ENCODE data around the gene CSRNP2.
"Not testable (repeated sequence)": the region's sequence is repeated elsewhere in the genome, so short reads cannot be mapped to it uniquely, and the experiment has no call there.

CSRNP2 gene

GRCh38 chr12:51078346-51078745 is 5.0 kb downstream of the CSRNP2 start:
- DNase-seq (ENCODE audit: low read depth), result not testable (repeated sequence)

GRCh38 chr12:51077930-51078329 is 5.5 kb downstream of the CSRNP2 start:
- no peak for DNase-seq (ENCODE audit: low read depth)

DNA sequence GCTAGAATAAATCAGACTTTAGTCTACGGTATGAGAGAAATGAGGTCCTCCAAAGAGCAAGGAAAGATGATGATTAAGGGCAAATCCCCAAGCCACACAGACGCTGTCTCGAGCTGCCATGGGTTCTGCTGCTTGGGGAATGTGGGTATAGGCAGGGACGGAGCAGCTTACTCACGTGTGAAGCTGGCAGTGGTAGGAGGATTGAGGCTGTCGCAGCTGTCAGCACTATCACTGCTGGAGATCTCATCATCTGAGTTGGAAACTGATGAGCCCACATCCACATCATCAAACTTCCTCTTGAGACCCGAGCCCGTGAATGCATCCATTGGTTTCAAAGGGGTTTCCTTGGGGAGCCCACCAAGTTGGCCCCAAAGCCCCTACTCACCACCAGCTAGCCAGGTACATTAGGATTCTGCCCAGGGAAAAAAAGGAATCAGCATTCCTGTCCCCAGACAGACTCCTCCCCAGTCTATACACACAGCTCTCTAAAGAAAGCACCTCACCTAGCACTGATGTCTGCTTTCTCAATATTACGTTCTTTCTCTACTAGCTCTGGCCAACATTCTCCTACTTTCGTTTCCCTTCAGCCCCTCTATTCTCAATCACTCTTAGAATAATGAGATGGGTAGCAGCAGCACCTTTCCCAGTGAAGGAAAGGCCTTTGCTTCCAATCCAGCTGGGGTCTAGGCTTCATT is 7.0 kb downstream of the CSRNP2 start:
- DNase-seq (ENCODE audit: low read depth), result no peak

GRCh38 chr12:51075390-51075789 is 8.0 kb downstream of the CSRNP2 start:
- no peak for DNase-seq (ENCODE audit: low read depth)

DNA sequence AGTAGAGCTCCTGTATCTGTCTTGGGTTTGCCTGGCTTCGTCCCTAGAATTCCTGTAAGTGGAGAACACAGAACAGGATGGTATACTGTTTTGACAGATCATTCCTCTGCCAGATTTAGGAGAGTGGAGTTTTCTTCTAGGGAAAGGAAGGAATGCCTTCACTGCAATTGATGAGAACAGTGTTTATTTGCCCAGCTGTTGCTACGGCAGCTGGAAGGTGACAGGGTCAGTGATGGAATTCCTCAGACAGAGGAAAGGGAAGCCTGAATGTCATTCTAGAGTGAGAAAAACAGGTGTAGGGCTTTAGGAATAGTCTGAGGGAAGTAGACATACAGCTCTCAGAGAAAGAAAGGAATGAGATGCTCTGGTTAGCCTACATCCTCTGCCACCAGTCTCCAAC is 11.7 kb downstream of the CSRNP2 start:
- DNase-seq (ENCODE audit: low read depth), result no peak

DNA sequence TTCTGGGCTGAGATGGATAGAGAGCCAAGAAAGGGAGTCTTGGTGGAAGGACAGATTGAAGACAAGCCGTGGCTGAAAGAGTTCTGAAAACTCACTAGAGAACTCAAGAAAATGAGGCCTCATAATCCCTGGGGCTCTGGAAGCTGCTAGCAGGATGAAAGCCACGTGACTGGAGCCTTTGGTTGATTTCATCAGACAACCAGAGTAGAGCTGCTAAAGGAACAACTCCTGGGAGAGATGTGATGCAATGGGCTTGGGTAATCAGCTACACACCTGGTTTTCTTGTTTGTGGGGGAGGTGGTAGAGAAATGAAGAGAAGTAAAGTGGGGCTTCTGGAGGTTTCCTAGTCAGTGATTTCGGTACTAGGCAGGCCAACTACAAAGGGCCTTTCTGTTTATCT is 13.4 kb downstream of the CSRNP2 start:
- DNase-seq (ENCODE audit: low read depth), result no peak

DNA sequence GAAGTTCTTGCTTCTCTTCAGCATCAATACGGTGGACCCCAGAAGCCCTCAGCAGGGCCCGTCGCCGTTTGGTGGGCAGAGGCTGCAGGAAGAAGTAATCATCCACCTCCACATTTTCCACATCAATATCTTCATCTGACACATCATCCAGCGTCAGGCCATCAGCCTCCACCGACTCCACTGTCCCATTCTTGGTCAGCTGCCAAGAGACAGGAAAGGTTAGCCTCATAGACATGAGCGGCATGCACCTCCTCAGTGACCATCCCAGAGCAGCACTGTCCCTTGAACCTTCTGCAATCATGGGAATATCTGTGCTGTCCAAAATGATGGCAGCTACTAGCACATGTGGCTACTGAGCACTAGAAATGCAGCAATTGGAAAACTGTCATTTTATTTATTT is 15.6 kb downstream of the CSRNP2 start:
- DNase-seq (ENCODE audit: low read depth), result no peak

GRCh38 chr12:51067229-51067628 is 16.2 kb downstream of the CSRNP2 start:
- no peak for DNase-seq (ENCODE audit: low read depth)

- DNase-seq (ENCODE audit: low read depth), result no peak
Measured at GRCh38 chr12:51065530-51065929, 17.9 kb downstream of the CSRNP2 start.

DNA sequence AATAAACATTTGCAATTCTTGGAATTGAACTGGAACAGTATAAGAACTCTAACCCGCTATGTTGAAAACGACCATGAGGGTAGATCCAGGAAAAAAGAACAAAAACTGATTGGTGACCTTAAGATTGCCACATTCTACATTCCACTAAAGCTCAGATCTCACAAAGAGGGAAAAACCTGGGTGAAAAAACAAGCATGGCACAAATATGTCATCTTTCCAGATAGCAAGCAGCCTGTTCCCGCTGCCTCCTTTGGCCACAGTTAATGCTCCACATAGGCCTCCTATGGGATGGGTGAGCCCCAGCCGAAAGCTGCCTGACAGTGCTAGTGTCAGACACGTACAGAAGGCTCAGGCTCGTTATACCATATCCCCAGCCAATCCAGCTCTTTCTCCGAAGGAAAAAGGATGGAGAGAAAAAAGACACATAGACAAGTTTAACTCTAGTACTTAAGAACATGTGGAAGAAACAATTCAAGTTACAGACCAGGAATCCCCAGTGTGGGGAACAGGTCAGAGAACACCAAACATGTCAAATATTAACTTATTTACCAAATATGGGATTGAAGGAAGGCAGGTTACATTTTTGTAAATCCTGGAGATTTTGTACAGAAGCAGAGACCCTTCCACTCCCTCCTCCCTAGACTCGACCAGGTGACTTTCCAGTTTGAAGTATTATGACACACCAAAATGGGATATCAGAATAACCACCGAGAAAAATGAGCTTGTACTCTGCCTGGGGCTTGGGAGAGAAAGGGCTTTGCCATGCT is 20.6 kb downstream of the CSRNP2 start:
- no peak for DNase-seq (ENCODE audit: low read depth)

- DNase-seq (ENCODE audit: low read depth), result no peak
Measured at GRCh38 chr12:51059086-51059485, 24.3 kb downstream of the CSRNP2 start.

DNA sequence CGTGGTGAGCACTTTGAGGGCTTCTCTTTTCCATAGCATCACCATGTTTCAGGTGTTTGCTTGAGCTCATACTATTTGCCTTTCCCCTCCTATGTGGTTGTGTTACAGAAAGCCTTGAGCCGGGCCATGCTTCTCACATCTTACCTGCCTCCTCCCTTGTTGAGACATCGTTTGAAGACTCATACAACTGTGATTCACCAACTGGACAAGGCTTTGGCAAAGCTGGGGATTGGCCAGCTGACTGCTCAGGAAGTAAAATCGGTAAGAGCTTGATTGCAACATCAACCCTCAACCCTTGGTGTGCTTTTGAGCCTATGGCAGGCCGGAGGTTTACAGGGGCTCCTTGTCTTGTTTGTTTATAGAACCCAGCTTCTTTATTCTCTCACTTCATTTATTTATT is 27.2 kb downstream of the CSRNP2 start:
- DNase-seq (ENCODE audit: low read depth), result peak; percentile 64

DNA sequence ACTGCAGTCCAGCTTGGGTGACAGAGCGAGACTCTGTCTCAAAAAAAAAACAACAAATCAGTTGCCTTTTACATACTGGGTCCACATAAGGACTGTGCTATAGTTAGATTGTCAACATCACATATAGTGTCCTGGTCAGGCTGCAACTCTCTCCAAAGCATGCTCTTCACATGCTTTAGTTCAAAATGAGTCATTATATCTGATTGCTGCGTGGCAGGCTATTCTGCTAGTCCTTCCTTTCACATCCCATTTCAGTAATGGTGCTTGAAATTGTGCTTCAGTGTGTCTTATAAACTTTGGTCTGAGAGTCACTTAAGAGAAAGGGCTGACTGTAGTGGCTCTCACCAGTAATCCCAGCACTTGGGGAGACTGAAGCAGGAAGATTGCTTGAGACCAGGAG is 28.3 kb downstream of the CSRNP2 start:
- no peak for DNase-seq (ENCODE audit: low read depth)

DNA sequence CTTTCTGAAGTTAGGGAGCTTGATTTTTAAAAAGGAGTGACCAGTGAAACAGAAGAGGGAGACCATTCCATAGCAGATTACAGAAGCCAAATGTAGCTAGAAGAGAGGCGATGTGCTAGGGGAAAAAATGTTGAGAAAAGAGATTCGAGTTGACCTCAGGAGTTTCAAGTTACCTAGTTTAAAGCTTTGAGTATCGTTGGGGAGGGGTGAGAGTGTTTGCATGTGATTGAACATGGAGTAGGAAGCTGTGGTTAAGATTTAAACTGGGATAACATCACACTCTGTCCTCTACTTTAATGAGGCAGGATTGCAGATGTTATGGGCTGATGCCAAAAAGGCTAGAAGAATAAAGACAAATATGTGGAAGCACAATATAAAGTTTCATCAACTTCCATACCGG is 31.6 kb downstream of the CSRNP2 start:
- DNase-seq (ENCODE audit: low read depth), result no peak

GRCh38 chr12:51049525-51049924 is 33.9 kb downstream of the CSRNP2 start:
- DNase-seq (ENCODE audit: low read depth), result no peak

GRCh38 chr12:51048661-51049251 is 34.6 kb downstream of the CSRNP2 start:
- no peak for DNase-seq (ENCODE audit: low read depth)

GRCh38 chr12:51047655-51048540 is 35.5 kb downstream of the CSRNP2 start, which contains the start of gene LETMD1:
Gene LETMD1, plus strand, starts transcription at chr12:51048327. Its CDS starts 30 bp downstream, at chr12:51048357.
- DNase-seq (ENCODE audit: low read depth), result peak; percentile 94

DNA sequence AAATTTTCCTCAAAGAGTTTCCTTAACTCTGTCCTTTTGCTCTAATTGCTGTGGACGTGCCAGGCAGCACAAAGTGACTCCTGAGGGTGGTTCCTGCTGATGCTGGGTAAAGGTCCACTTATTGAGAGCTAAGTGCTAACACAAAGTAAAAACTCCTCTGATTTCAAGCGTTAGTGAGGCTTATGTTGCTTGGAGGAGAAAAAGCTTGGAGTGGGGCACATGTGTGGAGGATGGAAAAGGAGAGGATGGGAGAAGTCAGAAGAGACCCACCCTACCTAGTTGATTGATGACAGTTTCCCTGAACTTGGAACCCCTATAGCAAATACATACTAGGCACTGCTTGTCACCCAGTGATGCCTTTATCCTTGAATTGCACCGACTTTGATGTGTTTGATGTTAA is 47.1 kb downstream of the CSRNP2 start:
- no peak for DNase-seq (ENCODE audit: low read depth)

DNA sequence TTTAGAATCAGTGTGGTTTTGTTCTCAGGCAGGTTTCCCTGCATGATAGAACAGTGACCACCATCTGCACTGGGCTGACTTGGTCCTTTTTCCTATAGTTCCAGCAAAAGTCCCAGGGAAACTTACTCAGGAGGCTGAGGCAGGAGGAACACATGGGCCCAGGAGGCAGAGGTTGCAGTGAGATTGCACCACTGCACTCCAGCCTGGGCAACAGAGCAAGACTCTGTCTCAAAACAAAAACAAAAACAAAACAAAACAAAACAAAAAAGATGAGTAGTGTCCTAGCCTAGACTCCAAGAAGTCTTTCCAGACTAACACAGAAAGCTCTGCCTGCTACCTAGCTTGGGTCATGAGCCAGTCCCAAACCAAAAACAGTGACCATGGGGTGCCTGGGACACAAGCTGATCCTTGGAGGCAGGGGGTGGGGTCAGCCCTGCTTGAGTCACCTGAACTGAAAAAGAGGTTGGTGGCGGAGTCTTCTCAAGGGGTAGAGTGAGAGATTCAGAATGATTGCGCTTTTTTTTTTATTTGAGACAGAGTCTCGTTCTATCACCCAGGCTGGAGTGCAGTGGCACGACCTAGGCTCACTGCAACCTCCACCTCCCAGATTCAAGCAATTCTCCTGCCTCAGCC is 49.8 kb downstream of the CSRNP2 start:
- DNase-seq (ENCODE audit: low read depth), result no peak

DNA sequence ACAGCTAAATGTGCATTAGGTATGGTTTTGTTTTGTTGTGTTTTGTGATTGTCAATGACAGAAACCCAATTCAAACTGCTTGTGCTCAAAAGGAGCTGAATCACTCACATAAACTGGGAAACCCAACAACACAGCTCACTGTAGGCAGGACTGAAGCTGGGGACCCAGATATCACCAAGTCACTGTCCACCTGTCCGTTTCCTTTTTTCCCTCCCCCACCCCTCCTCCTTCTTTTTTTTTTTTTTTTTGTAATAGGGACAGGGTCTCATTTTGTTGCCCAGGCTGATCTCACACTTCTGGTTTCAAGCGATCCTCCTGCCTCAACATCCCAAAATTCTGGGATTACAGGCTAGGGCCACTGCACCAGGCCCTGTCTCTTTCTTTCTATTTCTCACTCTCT is 50.3 kb downstream of the CSRNP2 start:
- DNase-seq (ENCODE audit: low read depth), result no peak

- DNase-seq (ENCODE audit: low read depth), result no peak
Measured at GRCh38 chr12:51028813-51029150, 54.6 kb downstream of the CSRNP2 start.

Measured in HS-5 (cell line).